GM18505 (cell line): ENCODE data around the gene NFU1.
"Not testable (repeated sequence)": the region's sequence is repeated elsewhere in the genome, so short reads cannot be mapped to it uniquely, and the experiment has no call there.

Source experiments
- ATAC-seq: cut with Tn5 transposase; IDR thresholded peaks from one replicate; pipeline ENCODE4 v1.9.1; 2021; ENCODE audit not compliant: unreplicated experiment
- POLR2A ChIP-seq: IDR thresholded peaks from 4 replicates; pipeline ENCODE4 v1.6.1; 2011; ENCODE audit warnings: borderline replicate concordance; ENCODE audit not compliant: insufficient read depth, insufficient read length; ENCODE audit errors: extremely low read depth

Gene NFU1

DNA sequence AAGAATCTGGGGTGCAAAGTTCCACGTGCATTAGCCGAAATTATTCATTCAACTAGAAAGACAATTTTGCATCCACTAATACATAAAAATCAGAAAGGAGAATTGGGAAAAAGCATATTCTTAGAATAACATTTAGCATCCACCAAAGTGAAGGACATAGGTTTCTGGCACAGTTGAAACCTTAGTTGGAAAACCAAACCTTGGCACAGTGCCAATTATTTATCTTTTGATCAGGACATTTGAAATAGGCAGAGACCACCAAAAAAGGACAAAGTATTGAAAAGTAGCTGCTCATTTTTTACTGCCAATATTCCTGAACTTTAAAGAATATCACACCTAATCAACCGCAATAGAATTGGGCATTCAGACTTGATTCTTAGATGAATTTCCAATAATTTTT, 25.5 kb upstream of the NFU1 start:
- ATAC-seq: no peak
- no peak for TF ChIP-seq POLR2A

DNA sequence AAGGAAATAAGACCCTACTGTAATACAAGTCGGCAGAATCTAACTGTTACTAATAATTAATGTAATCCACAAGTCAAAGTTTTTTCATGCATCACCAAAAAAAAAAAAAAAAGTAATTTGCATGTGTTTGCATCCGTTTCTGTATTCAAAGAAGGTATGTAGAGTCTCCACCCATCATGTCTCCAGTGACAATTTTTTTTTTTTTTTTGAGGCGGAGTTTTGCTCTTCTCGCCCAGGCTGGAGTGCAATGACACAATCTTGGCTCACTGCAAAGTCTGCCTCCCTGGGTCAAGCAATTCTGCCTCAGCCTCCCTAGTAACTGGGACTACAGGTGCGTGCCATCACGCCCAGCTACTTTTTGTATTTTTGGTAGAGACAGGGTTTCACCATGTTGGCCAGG, 24.2 kb upstream of the NFU1 start:
- no peak for ATAC-seq
- TF ChIP-seq POLR2A: no peak

DNA sequence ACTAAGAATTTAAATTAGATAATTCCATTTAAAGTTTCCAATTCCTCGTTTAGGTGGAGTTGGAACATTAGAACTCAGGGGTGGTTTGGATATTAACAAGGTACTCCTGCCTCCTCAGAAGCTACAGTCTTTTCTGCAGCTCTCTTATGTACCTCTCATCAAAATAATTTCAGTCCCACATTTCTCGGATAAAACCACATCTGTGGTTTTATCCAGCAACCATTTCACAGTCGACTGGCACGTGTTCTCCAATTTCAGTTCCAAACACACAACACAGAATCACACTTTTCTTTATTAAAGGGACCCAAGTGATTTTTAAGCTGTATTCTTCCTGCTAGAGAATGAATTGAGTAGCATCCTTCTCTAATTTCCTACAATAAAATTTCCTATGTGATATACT, 22.7 kb upstream of the NFU1 start:
- TF ChIP-seq POLR2A: no peak
- ATAC-seq: no peak

DNA sequence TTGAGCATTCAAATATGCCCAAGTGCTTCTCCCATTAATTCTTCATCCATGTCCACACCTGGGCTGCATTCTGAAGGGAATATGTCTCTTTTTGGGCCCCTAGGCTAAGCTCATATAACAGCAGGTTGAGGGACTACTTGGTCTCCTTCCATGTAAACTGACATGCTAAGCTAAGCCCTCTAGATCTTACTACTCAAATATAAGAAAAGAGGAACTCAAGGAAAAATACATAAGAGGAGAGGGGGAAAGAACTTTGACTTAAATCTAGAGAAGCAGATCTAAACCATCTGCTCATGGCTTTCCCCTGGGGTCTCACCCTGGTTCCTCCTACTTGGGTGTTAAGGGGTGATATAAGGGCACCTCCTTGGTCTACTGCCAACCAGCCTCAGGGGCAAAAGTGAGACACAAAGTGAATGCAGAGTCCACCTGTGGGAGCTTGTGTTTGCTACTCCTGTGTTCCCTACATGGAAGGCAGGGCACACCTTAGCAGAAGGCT, 19.8 kb upstream of the NFU1 start:
- no peak for TF ChIP-seq POLR2A
- ATAC-seq: no peak

DNA sequence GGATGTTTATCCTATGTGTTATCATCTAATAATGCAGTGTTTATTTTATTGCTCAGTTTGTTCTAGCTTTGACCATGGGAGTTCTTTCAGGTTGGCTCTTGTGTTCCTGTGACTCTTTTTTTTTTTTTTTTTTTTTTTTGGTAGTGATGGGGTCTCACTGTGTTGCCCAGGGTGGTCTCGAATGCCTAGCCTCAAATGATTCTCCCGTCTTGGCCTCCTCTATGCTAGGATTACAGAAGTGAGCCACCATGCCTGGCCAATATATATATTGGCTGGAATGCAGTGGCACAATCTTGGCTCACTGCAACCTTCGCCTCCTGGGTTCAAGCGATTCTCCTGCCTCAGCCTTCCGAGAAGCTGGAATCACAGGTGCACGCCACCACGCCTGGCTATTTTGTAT, 18.9 kb upstream of the NFU1 start:
- ATAC-seq: no peak

DNA sequence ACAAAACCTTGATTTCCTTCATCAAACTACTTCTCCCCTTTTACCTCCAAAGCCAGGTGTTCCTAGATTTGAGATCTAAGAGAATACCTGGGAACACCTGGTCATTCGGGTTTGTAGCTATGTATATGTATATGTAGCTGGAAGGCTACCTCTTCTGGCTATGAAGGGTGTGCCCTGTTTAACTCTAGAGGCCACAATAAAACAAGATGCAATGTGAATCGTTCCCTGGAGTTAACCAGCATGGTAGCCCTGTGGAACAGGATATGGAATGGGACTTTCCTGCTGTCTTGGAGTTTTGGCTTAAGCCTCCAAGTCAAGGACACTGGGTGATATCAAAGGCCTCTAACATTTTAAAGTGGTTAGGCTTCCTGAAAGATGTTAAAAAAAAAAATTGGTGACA, 17.7 kb upstream of the NFU1 start:
- ATAC-seq: no peak
- TF ChIP-seq POLR2A: no peak

More for the DNA sequence above, 18.9 kb upstream of the NFU1 start:
- no peak for TF ChIP-seq POLR2A

DNA sequence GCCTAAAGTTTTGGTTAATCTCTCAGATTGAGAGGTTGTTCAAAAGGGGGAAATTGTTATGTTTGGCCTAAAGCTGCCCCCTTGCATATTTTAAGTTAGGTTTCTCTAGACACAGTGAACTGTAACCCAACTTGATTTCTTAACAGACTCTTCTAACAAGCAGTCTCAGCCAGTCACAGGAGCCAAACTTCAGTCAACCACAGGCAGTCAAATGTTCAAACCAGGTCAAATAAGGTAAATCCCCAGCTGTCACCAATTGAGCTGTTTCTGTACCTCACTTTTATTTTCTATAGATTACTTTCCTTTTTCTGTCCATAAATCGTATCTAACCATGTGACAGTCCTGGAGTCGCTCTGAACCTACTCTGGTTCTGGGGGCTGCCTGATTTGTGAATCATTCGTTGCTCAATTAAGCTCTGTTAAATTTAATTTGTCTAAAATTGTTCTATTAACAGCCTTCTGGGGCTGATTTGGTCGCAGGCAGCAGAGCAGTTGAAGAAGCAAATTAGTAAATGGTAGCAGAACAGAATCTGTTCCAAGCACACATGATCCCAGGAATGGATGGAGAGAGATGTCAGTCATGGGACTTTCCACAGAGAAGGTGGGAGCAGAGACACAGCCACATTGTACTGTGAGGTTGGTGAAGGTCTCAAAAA, 16.4 kb upstream of the NFU1 start:
- peak; percentile 68 for ATAC-seq

DNA sequence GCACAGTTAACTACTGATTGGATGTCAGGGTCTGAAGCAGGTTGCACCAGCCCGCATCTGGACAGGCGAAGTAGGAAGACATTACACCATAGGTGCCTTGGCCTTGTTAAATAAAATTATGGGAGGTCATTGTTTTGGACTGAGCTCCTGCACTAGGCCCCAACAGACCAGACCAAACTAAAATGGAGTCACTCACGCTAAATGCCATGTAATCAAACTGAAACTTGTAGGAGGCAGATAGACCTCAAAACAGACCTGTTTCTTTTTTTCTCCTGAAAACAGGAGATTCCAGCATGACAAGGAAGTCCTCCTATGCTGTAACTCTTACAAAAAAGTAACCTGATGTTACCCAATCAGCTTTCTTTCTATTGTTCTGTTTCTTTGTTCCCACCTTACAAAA, 15.5 kb upstream of the NFU1 start:
- TF ChIP-seq POLR2A: no peak

More for the DNA sequence above, 16.4 kb upstream of the NFU1 start:
- no peak for TF ChIP-seq POLR2A

DNA sequence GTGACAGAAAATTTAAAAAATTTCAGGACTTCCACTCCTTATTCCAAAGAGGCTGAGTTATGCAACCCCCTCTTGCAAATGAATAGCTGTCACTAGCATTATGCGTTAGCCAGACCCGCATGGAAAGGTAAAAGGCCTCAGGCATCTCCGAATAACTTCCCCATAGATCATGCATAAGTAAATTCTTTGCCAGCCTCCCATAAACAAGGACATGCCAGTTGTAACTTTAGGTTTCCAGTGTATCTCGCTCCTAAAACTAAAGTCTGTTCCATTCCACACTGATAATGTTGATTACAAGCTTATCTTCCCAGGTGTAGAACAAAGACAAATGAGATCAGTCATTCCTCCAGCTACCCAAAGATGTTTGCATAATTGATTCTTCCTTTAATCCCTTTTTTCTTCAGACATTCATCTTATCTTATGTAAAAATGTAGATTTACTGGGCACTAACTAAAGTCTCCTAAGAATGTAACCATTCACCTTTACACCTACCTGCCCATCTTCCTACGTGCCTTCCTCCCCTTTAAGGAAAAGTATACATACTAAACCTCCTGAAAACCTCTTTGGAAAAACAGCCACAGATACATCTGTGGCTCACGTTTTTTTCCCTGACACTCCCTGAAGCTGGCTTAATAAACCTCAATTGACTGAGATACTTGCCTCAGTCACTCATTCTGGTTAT, 13.6 kb upstream of the NFU1 start:
- no peak for TF ChIP-seq POLR2A
- ATAC-seq: no peak

More for the DNA sequence above, 15.5 kb upstream of the NFU1 start:
- no peak for ATAC-seq

DNA sequence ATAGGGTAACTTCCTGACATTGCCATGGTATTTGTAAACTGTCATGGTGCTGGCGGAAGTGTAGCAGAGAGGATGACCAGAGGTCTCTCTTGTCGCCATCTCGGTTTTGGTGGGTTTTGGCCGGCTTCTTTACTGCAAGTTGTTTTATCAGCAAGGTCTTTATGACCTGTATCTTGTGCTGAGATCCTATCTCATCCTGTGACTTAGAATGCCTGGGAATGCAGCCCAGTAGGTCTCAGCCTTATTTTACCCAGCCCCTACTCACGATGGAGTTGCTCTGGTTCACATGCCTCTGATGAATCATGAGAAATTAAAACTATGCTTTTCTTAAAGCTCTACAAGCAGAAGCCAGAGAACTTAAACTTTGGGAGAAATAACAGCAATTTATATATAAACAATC, 12.7 kb upstream of the NFU1 start:
- ATAC-seq: no peak
- TF ChIP-seq POLR2A: no peak

DNA sequence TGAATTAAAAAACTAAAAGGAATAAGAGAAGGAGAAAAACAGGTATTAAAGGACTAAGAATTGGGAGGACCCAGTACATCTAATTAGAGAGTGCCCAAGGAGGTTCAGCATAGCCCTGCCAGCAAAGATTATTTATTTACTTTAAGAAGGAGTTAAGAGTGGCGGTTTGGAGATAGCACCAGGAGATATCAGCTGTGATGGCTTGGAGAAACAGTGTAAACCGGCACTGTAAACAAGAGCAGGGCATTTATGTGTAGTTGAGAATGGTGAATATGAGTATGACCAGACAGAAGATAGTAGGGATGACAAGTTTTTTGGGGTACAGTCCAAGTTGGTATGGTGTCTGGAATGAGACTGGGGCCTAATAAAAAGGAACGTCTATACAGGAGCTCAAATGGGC, 6.4 kb upstream of the NFU1 start:
- not testable (repeated sequence) for ATAC-seq

DNA sequence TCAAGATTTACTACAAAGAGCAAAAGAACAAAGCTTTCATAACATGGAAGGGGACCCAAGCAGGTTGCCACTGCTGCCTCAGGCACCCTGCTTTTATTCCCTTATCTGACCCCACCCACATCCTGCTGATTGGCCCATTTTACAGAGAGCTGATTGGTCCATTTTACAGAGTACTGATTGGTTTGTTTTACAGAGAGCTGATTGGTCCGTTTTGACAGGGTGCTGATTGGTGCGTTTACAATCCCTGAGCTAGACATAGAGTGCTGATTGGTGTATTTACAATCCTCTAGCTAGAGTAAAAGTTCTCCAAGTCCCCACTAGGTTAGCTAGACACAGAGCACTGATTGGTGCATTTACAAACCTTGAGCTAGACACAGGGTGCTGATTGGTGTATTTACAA, 2.3 kb upstream of the NFU1 start:
- ATAC-seq: not testable (repeated sequence)

DNA sequence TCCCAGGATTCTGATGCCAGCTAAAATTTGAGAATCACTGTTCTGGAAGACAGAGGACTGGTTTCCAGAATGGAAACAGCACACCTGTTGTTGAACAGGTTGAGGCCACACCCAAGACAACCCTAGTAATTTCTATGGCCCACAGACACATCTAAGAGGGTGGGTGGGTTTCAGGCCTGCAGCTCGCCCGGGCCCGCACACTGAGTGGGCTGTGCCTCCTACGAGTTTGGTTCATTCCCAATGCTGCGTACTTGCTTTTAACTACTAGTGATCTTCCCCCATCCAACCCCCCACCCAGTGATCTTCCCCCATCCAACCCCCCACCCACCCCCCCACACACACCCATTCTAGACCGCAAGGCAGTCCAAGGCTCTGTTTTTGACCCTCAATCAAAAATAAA, 1.3 kb upstream of the NFU1 start:
- no peak for TF ChIP-seq POLR2A
- no peak for ATAC-seq

DNA sequence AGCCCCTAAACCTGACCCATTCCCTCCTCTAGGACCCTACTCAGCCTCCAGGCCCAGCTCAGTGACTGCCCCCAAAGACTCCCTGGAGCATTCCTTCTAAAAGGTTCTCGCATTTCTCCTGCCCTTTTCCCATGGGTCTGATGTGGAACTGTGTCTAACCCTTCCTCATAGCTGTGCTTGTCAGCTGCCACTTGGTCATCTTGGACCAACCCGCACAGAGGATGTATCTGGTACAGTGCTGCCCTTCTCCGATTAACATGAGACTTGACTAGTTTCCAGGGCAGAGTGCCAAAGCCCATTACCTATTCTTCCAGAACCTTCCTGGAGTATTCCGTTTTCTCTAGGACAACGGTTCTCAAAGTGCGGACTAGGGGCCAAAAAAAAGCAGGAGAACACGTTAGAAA, 518 bp upstream of the NFU1 start:
- ATAC-seq: no peak
- TF ChIP-seq POLR2A: no peak

DNA sequence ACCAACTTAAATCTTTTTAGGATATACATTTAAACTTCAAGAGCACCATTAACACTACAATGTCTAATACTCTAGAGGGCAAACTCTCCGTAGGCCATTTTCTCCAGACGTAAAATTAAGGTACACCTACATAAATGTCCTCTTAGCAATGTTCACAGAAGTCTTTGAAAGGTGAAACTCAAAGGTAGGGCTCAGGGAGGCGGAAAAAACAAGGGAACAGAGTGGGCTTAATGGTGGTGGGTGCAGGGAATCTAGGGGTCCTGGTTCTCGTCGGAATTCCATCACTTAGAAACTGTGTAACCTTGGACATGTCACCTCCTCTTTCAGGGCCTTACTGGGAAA, 668 bp downstream of the NFU1 start:
- TF ChIP-seq POLR2A: no peak
- peak; percentile 8 for ATAC-seq
